Subcutaneous abdominal adipose tissue (tissue), 5 donors: ENCODE measurements around the gene ELOVL6.
"Not testable (repeated sequence)": the region's sequence is repeated elsewhere in the genome, so short reads cannot be mapped to it uniquely, and the experiment has no call there.

Experiments
- H3K27ac ChIP-seq: one replicate; pipeline ENCODE4 v1.7.0; 2013; ENCODE audit warnings: low read depth, mild to moderate bottlenecking, inconsistent platforms, low read length, moderate library complexity
- H3K27me3 ChIP-seq, 5 donors: one replicate each; pipeline ENCODE4 v1.7.0; 2013; ENCODE audit warnings: low read length in 5 of 5, inconsistent platforms in 1 of 5; ENCODE audit not compliant: control insufficient read depth in 5 of 5, insufficient read depth in 4 of 5
- H3K36me3 ChIP-seq, 5 donors: one replicate each; pipeline ENCODE4 v1.7.0; 2013; ENCODE audit warnings: low read length in 5 of 5; ENCODE audit not compliant: control insufficient read depth in 5 of 5, insufficient read depth in 5 of 5
- H3K4me1 ChIP-seq, 5 donors: one replicate each; pipeline ENCODE4 v1.7.0; 2013; ENCODE audit warnings: low read length in 5 of 5, mild to moderate bottlenecking in 3 of 5, moderate library complexity in 1 of 5; ENCODE audit not compliant: control insufficient read depth in 5 of 5, insufficient read depth in 5 of 5
- H3K4me3 ChIP-seq, 5 donors: one replicate each; pipeline ENCODE4 v1.7.0; 2013; ENCODE audit warnings: low read length in 5 of 5, low read depth in 1 of 5
- H3K9ac ChIP-seq, 5 donors: one replicate each; pipeline ENCODE4 v1.7.0; 2013; ENCODE audit warnings: low read length in 5 of 5, mild to moderate bottlenecking in 4 of 5, moderate library complexity in 3 of 5
- H3K9me3 ChIP-seq, 5 donors: one replicate each; pipeline ENCODE4 v1.7.0; 2013; ENCODE audit warnings: low read length in 5 of 5; ENCODE audit not compliant: control insufficient read depth in 5 of 5
- donor health status: healthy.
- donor health status: healthy.
- donor health status: healthy.
- donor health status: healthy.
- donor health status: healthy.

Gene ELOVL6, protein sequence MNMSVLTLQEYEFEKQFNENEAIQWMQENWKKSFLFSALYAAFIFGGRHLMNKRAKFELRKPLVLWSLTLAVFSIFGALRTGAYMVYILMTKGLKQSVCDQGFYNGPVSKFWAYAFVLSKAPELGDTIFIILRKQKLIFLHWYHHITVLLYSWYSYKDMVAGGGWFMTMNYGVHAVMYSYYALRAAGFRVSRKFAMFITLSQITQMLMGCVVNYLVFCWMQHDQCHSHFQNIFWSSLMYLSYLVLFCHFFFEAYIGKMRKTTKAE

DNA sequence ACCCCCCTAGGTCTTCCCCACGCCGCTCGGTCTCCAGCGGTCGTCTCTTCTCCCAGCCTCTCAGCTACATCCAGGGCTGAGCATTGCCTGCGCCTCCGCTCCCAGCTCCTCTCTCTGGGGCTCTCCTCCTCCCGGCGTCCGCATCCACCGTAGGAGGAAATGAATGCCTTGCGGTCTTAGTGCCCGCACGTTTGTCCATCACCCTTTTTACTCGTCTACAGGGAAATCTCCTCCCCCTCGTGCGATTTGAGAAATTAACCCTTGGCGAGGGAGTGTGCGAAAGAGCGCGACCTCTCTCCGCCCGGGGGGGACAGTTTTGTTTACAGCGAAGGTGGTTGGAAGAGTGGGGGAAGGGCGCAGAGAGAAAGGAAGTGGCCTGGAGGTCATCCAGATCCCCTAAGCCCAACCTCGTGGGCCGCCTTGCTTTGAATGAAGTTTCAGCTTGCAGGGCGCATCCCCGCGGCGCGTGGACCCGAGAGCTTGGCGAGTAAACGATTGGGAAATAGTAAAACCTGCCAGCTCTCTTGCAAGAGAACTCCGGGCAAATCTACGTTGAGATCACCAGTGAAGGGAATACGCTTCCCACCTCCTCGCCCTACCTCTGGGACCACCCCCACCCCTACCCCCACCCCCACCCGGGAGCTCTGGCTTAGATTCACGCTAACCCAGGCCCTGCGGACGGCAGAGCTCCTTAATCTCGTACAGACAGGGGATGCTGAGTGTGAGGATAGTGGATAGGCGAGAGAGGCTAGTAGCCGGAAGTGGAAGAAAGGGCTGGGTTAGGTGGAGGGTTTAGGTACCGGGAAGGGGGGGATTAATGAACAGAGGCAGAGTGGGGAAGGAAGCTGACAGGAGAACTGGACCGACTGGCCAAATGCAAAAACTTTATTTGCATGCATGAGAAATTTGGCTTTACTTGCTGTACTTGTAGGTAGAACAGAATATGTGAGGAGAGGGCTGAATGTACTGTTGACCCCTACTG, at the start of gene ELOVL6:
TSS of gene ELOVL6 (minus strand) at position 181 of the 982 bp plus-strand sequence. CDS start 280 bp downstream, outside the sequence.
- H3K27me3 ChIP-seq: no peaks in the 10 kb centered on the region
- peak within 1 kb of the TSS; percentile 90 for H3K27ac ChIP-seq
- H3K4me3 ChIP-seq: peak within 1 kb of the TSS; percentile 87 to 96 (median 92)
- H3K9me3 ChIP-seq: no peaks in the 10 kb centered on the region
- H3K36me3 ChIP-seq: no peaks in the 10 kb centered on the region
- H3K9ac ChIP-seq: peak within 1 kb of the TSS; percentile 46 to 87 (median 78)
- H3K4me1 ChIP-seq: peaks cover 0 to 34% (median 30%) of the 10 kb centered on the region in 5 donors

DNA sequence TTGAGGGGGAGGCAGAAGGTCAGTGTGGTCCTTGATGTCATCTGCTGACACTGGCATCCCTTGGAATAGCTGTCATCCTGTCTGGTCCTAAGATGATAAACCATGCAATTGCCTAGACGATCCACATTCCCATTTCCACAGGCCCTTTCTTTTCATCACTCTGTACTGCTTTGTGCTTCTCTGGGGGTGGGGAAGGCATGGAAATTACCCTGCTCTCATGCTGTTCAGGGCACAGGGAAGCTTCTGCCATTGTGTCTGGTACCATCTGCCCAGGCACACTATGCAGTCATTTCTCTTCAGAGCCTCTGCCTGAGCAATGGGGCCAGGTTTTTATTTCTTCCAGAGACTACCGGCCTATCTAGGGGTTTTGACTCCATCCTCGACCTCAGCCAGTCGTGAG, 49.7 kb upstream of the ELOVL6 start:
- Histone ChIP-seq H3K9me3 (no peaks in the 10 kb centered on the region), H3K4me3 (no peak overlapping the region), H3K27me3 (no peaks in the 10 kb centered on the region), H3K4me1 (peaks cover 0 to 4% (median 0%) of the 10 kb centered on the region in 5 donors), H3K9ac (no peak overlapping the region), H3K27ac (no peak overlapping the region), H3K36me3 (no peaks in the 10 kb centered on the region)

DNA sequence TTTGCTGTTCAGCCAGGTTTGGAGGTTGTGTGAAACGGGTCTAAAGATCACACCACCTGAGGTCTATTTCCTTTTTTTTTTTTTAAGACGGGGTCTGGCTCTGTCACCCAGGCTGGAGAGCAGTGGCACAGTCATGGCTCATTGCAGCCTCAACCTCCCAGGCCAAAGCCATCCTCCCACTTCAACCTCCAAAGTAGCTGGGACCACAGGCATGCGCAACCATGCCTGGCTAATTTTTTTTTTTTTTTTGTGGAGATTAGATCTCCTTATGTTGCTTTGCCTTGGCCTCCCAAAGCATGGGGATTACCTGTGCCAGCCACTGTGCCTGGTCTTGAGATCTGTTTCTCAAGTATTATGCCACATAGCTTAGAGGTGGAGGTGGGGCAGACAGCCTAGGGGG, 49.2 kb upstream of the ELOVL6 start:
- H3K4me3 ChIP-seq: no peak overlapping the region
- no peaks in the 10 kb centered on the region for H3K27me3 ChIP-seq
- H3K36me3 ChIP-seq: no peaks in the 10 kb centered on the region
- no peak overlapping the region for H3K9ac ChIP-seq
- no peak overlapping the region for H3K27ac ChIP-seq
- peaks cover 0 to 4% (median 0%) of the 10 kb centered on the region in 5 donors for H3K4me1 ChIP-seq
- no peaks in the 10 kb centered on the region for H3K9me3 ChIP-seq

DNA sequence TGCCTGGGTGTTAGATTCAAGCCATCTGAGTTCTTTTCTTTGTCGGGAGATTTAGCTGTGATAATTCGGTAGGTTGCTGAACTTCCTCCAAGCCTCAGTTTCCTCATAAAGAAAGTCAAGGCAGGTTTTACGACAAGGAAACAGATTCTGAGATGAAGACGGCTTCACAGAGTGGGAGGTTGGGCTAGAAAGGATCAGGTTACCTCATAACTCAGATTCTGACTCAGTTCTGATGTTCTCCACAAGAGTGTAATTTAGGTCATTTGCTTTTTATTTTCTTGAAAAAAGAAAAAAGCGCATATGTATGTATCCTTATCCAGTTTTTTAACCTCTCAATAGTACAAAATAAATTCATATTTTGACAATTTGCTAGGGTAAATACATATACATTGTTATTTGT, 47.2 kb upstream of the ELOVL6 start:
- H3K9ac ChIP-seq: no peak overlapping the region
- H3K4me3 ChIP-seq: no peak overlapping the region
- no peaks in the 10 kb centered on the region for H3K9me3 ChIP-seq
- H3K4me1 ChIP-seq: peaks cover 0 to 4% (median 0%) of the 10 kb centered on the region in 5 donors
- no peaks in the 10 kb centered on the region for H3K36me3 ChIP-seq
- no peaks in the 10 kb centered on the region for H3K27me3 ChIP-seq
- no peak overlapping the region for H3K27ac ChIP-seq

DNA sequence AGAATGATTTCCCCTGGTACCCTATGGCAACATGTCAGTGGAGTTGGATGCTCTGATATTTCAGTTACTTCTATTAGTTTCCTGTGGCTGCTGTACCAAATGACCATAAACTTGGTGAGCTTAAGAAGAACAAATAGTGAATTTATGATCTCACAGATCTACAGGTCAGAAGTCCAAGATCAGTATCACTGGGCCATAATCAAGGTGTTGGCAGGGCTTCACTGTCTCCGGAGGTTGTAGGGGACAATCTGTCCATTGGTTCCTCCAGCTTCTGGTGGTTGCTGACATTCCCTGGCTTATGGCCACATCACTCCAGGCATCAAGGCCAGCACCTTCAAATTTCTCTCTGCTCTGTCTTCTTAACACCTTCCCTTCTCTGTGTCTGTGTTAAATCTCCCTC, 37.9 kb upstream of the ELOVL6 start:
- Histone ChIP-seq H3K27me3 (no peaks in the 10 kb centered on the region), H3K9ac (no peak overlapping the region), H3K27ac (no peak overlapping the region), H3K4me3 (no peak overlapping the region), H3K36me3 (no peaks in the 10 kb centered on the region), H3K9me3 (peaks cover 0 to 4% (median 3%) of the 10 kb centered on the region in 5 donors), H3K4me1 (no peaks in the 10 kb centered on the region)

DNA sequence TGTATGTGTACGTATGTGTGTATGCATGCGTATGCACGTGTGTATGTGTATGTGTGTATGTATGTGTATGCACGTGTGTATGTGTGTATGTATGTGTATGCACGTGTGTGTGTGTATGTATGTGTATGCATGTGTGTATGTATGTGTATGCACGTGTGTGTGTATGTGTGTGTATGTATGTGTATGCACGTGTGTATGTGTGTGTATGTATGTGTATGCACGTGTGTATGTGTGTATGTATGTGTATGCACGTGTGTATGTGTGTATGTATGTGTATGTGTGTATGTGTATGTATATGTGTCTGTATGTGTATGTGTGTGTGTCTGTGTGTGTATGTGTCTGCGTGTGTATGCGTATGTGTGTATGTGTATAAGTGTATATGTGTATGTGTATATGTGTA, 35.2 kb upstream of the ELOVL6 start:
- not testable (repeated sequence) for H3K27me3 ChIP-seq, H3K9me3 ChIP-seq, H3K36me3 ChIP-seq, H3K4me3 ChIP-seq, H3K9ac ChIP-seq, H3K27ac ChIP-seq, H3K4me1 ChIP-seq

DNA sequence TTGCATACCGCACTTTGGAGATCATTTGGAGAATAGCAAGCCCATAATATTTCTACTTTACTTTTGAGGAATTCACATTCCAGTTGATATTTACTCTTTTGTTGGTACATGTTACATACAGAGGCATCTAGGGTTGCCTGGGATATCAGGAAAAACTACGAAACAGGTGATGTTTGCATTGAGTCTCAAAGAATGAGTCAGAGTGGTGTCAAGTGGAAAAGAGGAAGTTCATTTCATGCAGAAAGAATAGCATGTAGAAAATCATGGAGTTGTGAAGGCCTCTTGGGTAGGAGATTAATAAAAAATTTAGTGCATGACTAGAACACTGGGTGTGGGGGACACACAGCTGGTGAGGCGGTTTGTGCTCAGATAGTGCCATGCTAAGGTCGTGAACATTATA, 33.5 kb upstream of the ELOVL6 start:
- Histone ChIP-seq H3K9ac (no peak overlapping the region), H3K27ac (no peak overlapping the region), H3K36me3 (no peaks in the 10 kb centered on the region), H3K27me3 (no peaks in the 10 kb centered on the region), H3K4me3 (no peak overlapping the region), H3K9me3 (peaks cover 0 to 4% (median 3%) of the 10 kb centered on the region in 5 donors), H3K4me1 (no peaks in the 10 kb centered on the region)

DNA sequence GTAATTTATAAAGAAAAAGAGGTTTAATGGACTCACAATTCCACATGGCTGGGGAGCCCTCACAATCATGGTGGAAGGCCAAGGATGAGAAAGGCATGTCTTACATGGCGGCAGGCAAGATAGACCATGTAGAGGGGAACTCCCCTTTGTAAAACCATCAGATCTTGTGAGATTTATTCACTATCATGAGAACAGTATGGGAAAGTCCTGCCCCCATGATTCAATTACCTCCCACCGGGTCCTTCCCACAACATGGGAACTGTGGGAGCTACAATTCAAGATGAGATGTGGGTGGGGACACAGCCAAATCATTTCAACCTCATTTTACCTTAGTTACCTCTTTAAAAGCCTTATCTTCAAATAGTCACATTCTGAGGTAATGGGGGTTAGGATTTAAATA, 30.9 kb upstream of the ELOVL6 start:
- Histone ChIP-seq H3K4me3 (no peak overlapping the region), H3K9ac (no peak overlapping the region), H3K27ac (no peak overlapping the region), H3K9me3 (no peaks in the 10 kb centered on the region), H3K4me1 (no peaks in the 10 kb centered on the region), H3K27me3 (no peaks in the 10 kb centered on the region), H3K36me3 (no peaks in the 10 kb centered on the region)

DNA sequence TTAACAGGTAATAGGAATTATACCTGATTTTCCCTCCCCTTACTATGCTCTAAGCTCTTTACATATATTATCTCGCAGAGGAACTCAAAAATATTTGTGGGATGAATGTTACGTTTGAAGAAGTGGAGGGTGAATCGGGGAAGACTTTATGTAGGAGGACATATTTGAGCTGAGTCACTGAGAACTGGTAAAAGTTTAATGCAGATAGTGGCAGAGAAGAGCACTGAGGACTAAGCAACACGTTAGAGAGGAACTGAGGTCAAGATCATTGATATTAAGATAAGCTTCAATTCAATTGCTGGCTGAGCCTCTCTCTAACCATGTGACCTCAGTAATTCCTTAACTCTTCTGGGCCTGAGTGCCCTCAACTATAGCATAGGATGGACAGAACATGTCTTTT, 26.4 kb upstream of the ELOVL6 start:
- H3K36me3 ChIP-seq: no peaks in the 10 kb centered on the region
- no peaks in the 10 kb centered on the region for H3K4me1 ChIP-seq
- H3K27ac ChIP-seq: no peak overlapping the region
- H3K9ac ChIP-seq: no peak overlapping the region
- no peak overlapping the region for H3K4me3 ChIP-seq
- H3K9me3 ChIP-seq: no peaks in the 10 kb centered on the region
- no peaks in the 10 kb centered on the region for H3K27me3 ChIP-seq

DNA sequence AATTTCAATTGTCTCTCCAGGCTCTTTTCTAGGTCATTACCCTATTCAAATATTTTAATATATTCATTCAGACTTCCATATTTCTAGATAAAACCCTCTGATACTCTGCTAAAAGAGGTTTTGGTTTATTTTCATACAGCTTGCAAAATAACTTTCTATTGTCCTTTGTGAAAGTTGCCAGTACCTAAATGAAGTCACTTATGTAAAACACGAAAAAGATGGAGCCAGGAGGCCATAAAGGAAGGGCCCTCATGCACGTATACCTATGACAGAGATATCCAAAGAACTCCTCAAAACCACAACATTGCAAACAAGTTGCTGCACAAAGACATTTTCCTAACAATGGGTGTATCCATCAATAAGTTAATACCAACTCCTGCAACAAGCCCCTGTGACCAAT, 25.7 kb upstream of the ELOVL6 start:
- Histone ChIP-seq H3K4me3 (no peak overlapping the region), H3K27ac (no peak overlapping the region), H3K9ac (no peak overlapping the region), H3K4me1 (no peaks in the 10 kb centered on the region), H3K27me3 (no peaks in the 10 kb centered on the region), H3K36me3 (no peaks in the 10 kb centered on the region), H3K9me3 (no peaks in the 10 kb centered on the region)
